ENCODE results near the gene IQSEC3. TPM values are rescaled to one million over a fixed set of nuclear protein-coding genes. Genes with fewer than 3 reads are reported as not detected.

IQSEC3 gene
- total and polyA plus RNA-seq, 10 of the 15 experiments (the other 5 are each of a cell fraction or from before 2014, with no cell fraction given), result not detected

DNA sequence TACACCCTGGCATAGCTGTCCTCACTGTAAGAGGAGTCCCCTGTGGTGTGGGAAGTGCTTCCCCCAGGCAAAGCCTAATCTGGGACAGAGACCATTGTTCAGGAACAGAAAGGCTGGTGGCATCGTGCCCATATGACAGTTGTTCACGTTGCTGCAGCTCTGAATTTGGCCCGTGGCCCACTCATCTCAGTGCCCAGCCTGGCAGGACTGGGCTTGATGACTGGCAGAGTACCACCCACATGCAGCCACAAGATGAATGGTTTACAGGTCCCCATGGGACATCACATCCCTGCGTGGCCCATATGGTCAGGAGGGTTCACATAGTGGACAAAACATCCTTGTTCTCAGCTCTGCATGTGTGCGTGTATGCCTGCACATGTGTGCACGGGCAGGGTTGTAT, 17.5 kb downstream of the IQSEC3 start:
- in situ Hi-C loops (cut with MboI) (no loop called here), intact Hi-C loops (cut with micrococcal nuclease; ENCODE audit: unreplicated experiment) (no loop called here)
- CTCF ChIA-PET, result no interaction called here
- no TSS peak for BruUV-seq (replicated peaks)
- RAD21 ChIA-PET (ENCODE audit: unreplicated experiment), result no interaction called here
- no peaks in the 10 kb centered on the region for H3K9me3 ChIP-seq (replicated peaks; ENCODE audit: control insufficient read depth, insufficient read depth, low read length)
- DNase-seq (ENCODE audit: low read depth, low spot score), result no peak
- no peaks in the 10 kb centered on the region for H3K79me2 ChIP-seq (ENCODE audit: control insufficient read depth, insufficient read depth, low read length)
- H3K27me3 ChIP-seq (replicated peaks in 1 of 2; ENCODE audit: control insufficient read depth in 2 of 2, insufficient read depth in 2 of 2, low read length in 1 of 2), result peaks cover 5 to 8% of the 10 kb centered on the region in 2 experiments; a peak in 3 of 4 replicates
- no peaks in the 10 kb centered on the region for H3K36me3 ChIP-seq (ENCODE audit: control insufficient read depth in 2 of 2, insufficient read depth in 2 of 2, low read length in 1 of 2)
- 26% methylated on average over 6 of the region's 6 CpGs for WGBS (ENCODE audit: insufficient coverage, insufficient replicate concordance, low lambda C conversion rate, missing lambda C conversion rate)
- POLR2A ChIA-PET, result interaction anchor here (0.5 kb wide), 1 partner anchor 252 kb away, joined by 4 read pairs; no protein-coding TSS in a partner anchor
- no peak overlapping the region for H3K27ac ChIP-seq (ENCODE audit: control insufficient read depth, insufficient read depth)
- no peak overlapping the region for H3K4me3 ChIP-seq
- H4K20me1 ChIP-seq (ENCODE audit: control insufficient read depth, insufficient read depth), result no peaks in the 10 kb centered on the region
- H3K4me1 ChIP-seq (ENCODE audit: control insufficient read depth, insufficient read depth, low read length), result no peaks in the 10 kb centered on the region
- H3K9ac ChIP-seq (ENCODE audit: control insufficient read depth, insufficient read depth, low read length), result no peak overlapping the region
- FAIRE-seq, result no peak
- SMC1A ChIA-PET (ENCODE audit: uncharacterized antibody, unreplicated experiment), result no interaction called here
- no peak overlapping the region for H3K4me2 ChIP-seq (ENCODE audit: control insufficient read depth, insufficient read depth)
- H2AFZ ChIP-seq (ENCODE audit: control insufficient read depth, low read depth, low read length), result no peak overlapping the region
- ATAC-seq, result no peak
- TF ChIP-seq, protein P1, sequence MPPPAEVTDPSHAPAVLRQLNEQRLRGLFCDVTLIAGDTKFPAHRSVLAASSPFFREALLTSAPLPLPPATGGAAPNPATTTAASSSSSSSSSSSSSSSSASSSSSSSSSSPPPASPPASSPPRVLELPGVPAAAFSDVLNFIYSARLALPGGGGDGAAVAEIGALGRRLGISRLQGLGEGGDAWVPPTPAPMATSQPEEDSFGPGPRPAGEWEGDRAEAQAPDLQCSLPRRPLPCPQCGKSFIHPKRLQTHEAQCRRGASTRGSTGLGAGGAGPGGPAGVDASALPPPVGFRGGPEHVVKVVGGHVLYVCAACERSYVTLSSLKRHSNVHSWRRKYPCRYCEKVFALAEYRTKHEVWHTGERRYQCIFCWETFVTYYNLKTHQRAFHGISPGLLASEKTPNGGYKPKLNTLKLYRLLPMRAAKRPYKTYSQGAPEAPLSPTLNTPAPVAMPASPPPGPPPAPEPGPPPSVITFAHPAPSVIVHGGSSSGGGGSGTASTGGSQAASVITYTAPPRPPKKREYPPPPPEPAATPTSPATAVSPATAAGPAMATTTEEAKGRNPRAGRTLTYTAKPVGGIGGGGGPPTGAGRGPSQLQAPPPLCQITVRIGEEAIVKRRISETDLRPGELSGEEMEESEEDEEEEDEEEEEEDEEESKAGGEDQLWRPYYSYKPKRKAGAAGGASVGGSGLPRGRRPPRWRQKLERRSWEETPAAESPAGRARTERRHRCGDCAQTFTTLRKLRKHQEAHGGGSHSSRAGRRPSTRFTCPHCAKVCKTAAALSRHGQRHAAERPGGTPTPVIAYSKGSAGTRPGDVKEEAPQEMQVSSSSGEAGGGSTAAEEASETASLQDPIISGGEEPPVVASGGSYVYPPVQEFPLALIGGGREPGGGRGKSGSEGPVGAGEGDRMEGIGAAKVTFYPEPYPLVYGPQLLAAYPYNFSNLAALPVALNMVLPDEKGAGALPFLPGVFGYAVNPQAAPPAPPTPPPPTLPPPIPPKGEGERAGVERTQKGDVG (CRISPR knock-in tag; IDR thresholded peaks at IDR 0.05), result no peak
- TF ChIP-seq TBL1XR1 (IDR thresholded peaks at IDR 0.05; ENCODE audit: low read depth, low read length) (no peak), RUNX3 (IDR thresholded peaks at IDR 0.05; ENCODE audit: low read length) (no peak), RBBP5 (conservative IDR thresholded peaks at IDR 0.05) (no peak), PAX8 (IDR thresholded peaks at IDR 0.05) (no peak)
- TF ChIP-seq, protein P2, sequence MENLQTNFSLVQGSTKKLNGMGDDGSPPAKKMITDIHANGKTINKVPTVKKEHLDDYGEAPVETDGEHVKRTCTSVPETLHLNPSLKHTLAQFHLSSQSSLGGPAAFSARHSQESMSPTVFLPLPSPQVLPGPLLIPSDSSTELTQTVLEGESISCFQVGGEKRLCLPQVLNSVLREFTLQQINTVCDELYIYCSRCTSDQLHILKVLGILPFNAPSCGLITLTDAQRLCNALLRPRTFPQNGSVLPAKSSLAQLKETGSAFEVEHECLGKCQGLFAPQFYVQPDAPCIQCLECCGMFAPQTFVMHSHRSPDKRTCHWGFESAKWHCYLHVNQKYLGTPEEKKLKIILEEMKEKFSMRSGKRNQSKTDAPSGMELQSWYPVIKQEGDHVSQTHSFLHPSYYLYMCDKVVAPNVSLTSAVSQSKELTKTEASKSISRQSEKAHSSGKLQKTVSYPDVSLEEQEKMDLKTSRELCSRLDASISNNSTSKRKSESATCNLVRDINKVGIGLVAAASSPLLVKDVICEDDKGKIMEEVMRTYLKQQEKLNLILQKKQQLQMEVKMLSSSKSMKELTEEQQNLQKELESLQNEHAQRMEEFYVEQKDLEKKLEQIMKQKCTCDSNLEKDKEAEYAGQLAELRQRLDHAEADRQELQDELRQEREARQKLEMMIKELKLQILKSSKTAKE (IDR thresholded peaks at IDR 0.05; ENCODE audit: low read depth, poor library complexity, severe bottlenecking), result no peak
- TF ChIP-seq, protein P3, sequence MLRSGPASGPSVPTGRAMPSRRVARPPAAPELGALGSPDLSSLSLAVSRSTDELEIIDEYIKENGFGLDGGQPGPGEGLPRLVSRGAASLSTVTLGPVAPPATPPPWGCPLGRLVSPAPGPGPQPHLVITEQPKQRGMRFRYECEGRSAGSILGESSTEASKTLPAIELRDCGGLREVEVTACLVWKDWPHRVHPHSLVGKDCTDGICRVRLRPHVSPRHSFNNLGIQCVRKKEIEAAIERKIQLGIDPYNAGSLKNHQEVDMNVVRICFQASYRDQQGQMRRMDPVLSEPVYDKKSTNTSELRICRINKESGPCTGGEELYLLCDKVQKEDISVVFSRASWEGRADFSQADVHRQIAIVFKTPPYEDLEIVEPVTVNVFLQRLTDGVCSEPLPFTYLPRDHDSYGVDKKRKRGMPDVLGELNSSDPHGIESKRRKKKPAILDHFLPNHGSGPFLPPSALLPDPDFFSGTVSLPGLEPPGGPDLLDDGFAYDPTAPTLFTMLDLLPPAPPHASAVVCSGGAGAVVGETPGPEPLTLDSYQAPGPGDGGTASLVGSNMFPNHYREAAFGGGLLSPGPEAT (IDR thresholded peaks at IDR 0.05; ENCODE audit: low read depth), result no peak
- TF ChIP-seq, protein P4, sequence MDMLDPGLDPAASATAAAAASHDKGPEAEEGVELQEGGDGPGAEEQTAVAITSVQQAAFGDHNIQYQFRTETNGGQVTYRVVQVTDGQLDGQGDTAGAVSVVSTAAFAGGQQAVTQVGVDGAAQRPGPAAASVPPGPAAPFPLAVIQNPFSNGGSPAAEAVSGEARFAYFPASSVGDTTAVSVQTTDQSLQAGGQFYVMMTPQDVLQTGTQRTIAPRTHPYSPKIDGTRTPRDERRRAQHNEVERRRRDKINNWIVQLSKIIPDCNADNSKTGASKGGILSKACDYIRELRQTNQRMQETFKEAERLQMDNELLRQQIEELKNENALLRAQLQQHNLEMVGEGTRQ (IDR thresholded peaks at IDR 0.05; ENCODE audit: borderline replicate concordance, low read depth, low read length), result no peak
- TF ChIP-seq, protein P5, sequence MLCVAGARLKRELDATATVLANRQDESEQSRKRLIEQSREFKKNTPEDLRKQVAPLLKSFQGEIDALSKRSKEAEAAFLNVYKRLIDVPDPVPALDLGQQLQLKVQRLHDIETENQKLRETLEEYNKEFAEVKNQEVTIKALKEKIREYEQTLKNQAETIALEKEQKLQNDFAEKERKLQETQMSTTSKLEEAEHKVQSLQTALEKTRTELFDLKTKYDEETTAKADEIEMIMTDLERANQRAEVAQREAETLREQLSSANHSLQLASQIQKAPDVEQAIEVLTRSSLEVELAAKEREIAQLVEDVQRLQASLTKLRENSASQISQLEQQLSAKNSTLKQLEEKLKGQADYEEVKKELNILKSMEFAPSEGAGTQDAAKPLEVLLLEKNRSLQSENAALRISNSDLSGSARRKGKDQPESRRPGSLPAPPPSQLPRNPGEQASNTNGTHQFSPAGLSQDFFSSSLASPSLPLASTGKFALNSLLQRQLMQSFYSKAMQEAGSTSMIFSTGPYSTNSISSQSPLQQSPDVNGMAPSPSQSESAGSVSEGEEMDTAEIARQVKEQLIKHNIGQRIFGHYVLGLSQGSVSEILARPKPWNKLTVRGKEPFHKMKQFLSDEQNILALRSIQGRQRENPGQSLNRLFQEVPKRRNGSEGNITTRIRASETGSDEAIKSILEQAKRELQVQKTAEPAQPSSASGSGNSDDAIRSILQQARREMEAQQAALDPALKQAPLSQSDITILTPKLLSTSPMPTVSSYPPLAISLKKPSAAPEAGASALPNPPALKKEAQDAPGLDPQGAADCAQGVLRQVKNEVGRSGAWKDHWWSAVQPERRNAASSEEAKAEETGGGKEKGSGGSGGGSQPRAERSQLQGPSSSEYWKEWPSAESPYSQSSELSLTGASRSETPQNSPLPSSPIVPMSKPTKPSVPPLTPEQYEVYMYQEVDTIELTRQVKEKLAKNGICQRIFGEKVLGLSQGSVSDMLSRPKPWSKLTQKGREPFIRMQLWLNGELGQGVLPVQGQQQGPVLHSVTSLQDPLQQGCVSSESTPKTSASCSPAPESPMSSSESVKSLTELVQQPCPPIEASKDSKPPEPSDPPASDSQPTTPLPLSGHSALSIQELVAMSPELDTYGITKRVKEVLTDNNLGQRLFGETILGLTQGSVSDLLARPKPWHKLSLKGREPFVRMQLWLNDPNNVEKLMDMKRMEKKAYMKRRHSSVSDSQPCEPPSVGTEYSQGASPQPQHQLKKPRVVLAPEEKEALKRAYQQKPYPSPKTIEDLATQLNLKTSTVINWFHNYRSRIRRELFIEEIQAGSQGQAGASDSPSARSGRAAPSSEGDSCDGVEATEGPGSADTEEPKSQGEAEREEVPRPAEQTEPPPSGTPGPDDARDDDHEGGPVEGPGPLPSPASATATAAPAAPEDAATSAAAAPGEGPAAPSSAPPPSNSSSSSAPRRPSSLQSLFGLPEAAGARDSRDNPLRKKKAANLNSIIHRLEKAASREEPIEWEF (IDR thresholded peaks at IDR 0.05; ENCODE audit: insufficient replicate concordance, low read depth, low read length), result no peak
